GM11168 (cell line): ENCODE measurements around the gene NCS1.
"Not testable (repeated sequence)": the region's sequence is repeated elsewhere in the genome, so short reads cannot be mapped to it uniquely, and the experiment has no call there.

Source experiments
- in situ Hi-C: fragments of 300-500 bp; cut with MboI; formaldehyde crosslinking; loops from one replicate; pipeline ENCODE4 v1.12.0; 2022; ENCODE audit warnings: low sequenced_read_pairs; ENCODE audit not compliant: unreplicated experiment

The NCS1 gene

DNA sequence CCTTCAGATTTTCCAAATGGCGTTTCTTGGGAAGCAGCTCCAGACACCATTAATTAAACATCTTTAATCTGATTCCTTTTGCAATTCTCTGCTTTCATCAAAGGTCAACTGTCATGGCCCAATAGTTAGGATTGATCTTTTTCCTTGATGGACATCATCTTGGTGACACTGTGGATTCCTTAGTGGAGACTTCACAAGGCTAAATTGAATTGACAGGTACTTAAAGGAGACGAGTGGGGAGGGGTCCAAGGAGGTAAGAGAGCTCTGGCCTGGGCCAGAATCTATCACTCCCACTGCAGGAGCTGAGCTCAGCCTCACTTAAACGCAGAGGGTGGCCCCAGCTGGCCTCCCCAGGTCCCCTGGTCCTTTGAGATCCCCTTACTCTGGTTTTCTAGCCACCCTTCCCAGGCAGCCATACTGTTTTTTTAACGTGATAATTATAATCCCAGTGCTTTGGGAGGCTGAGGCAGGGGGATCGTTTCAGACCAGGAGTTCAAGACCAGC is 83.5 kb downstream of the NCS1 start:
- in situ Hi-C loops, result no loop called here

GRCh38 chr9:130256644-130257043 is 84.4 kb downstream of the NCS1 start:
- in situ Hi-C loops, result no loop called here

DNA sequence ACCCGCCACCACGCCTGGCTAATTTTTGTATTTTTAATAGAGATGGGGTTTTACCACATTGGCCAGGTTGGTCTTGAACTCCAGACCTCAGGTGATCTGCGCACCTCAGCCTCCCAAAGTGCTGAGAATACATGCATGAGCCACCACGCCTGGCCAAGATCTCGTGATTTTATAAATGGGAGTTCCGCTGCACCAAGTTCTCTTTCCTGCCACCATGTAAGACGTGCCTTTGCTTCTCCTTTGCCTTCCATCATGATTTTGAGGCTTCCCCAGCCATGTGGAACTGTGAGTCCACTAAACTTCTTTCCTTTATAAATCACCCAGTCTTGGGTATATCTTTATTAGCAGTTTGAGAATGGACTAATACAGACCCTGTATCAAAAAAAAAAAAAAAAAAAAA is 85.9 kb downstream of the NCS1 start:
- in situ Hi-C loops, result not testable (repeated sequence)

DNA sequence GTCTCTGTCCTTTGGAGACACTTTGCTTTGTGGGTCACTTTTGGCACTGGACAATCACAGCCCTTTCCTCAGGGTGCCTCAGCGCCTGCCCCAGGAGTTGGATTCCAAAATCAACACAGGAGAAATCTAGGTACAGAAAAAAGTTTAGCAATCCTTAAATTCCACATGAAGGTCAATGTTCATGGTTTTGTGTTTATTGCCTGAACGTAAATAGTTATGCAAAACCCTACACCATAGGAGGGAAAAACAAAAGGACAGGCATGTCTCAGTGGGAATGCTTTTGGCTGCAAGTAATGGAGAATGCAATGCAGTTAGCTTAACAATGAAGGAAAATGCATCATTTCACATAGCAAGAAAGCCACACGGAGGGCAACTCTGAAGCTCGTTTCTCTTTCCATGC is 86.8 kb downstream of the NCS1 start:
- in situ Hi-C loops, result no loop called here

DNA sequence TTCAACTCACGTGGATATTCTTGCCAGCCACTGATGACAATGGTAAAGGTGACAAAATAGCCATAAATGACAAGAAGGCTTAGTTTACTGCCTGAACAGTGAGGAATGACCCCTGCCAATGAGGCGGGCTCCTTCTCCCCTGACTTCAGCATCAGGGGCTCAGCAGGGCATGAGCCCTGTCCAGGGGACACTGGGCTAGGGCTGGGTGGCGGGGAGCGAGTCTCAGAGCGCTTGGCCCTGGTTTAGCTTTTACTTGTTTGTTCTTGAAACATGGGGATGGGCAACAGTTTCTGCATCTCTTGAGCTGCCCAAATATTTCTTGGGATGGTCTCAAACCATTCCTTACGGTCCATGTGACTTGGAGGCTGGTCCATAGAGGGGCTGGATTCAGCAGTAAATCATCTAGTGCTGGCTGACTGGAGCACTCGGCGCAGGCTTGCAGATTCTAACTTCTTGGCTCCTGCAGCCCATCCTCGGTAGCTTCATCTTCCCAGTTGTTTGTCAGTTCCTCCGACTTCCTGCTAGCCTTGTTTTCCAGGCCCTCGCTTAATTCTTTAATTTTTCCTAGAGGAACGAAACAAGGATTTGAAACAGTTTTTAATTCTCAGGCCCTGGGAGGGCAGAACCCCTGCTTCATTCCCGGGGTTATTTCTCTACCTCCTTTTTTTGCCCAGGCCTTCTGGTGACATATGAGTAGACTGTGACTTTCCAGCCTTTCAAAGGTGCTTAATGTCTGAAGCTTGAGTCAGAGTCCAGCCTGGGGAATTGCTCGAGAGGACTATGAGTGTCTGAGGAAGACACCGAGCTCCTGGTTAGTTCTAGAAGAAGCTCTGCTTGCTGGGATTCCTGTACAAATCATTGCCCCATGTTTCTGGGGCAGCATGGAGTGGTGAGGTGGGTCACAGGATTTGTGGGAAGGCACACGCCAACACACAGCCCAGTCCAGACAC is 88.9 kb downstream of the NCS1 start:
- in situ Hi-C loops, result no loop called here

DNA sequence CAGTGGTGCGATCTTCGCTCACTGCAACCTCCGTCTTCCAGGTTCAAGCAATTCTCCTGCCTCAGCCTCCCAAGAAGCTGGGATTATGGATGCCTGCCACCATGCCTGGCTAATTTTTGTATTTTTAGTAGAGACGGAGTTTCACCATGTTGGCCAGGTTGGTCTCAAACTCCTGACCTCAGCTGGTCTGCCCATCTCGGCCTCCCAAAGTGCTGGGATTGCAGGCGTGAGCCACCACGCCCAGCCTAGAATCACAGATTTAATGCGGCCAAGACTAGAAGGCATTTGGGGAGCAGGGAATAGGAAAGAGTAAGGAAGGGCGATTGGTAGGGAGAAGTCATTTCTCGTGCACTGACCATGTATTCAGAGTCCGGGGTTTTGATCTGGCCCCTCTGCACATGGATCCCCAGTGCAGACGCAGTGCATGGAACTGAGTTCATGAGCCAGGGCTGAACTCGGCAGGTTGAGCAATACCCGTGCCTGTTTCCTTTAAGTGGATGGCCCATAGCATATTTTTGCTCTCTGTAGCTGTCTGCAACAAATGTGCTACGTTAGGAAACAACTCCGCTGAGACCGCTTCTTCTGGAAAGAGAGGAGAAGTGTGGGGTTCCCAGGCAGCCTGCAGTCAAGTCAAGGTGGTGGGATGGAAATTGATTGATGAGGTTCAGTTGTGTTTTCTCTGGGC is 90.0 kb downstream of the NCS1 start:
- in situ Hi-C loops, result no loop called here

DNA sequence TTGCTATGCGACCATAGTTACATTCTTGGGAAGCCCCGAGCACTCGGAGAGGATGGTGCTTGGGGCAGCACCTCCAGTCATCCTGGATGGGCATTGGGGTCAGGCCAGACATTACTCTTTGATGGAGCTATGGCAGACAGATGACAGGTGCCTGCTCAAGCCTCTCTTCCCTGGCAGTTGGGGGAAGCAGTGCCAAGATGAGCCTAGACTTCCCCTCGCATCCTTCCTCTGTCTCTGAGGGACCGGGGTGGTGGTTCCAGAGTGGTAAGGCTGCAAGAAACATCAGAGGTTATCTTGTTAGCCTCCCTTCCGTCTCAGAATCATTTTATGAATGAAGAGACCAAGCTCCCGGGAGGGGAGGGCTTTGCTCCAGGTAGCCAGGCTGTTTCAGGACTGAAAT is 90.6 kb downstream of the NCS1 start:
- in situ Hi-C loops, result no loop called here

GRCh38 chr9:130263601-130264413 is 91.6 kb downstream of the NCS1 start:
- in situ Hi-C loops, result no loop called here

- in situ Hi-C loops, result no loop called here
Observed at GRCh38 chr9:130264414-130265350, 92.5 kb downstream of the NCS1 start.

DNA sequence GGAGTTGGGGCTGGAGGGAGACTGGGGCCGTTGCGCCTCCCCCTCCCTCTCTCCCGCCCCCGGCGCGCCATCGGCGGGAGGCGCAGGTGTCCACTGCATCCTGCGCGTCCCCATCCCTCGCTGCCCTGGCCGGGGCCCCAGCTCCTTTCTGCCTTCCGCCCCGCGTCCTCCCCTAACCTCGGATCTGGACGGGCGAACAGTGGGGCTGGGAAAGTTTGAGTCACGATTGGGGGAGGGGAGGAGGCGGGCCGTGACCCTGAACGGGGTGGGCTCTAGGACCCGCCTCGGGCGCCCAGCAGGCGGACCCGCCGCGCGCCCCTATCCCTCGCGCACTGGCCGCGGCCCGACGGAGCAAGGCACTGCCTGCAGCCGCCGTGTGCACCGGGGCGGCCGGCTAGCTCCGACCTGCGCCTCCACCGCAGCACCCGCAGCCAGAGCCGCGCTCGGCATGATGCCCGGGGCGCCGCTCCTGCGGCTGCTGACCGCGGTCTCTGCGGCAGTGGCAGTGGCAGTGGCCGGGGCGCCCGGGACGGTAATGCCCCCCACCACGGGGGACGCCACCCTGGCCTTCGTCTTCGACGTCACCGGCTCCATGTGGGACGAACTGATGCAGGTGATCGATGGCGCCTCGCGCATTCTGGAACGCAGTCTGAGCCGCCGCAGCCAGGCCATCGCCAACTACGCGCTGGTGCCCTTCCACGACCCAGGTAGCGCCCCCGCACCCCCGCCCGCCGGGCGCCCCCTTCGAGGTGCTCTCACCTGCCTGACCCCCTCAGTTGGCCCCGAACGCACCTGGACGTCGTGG is 93.4 kb downstream of the NCS1 start, which contains the start of gene HMCN2:
HMCN2 (plus strand) TSS at position 330 of the 805 bp plus-strand sequence; CDS start at position 449, 119 bp downstream.
- in situ Hi-C loops, result no loop called here

- in situ Hi-C loops, result no loop called here
Observed at GRCh38 chr9:130266236-130267098, 94.3 kb downstream of the NCS1 start.

DNA sequence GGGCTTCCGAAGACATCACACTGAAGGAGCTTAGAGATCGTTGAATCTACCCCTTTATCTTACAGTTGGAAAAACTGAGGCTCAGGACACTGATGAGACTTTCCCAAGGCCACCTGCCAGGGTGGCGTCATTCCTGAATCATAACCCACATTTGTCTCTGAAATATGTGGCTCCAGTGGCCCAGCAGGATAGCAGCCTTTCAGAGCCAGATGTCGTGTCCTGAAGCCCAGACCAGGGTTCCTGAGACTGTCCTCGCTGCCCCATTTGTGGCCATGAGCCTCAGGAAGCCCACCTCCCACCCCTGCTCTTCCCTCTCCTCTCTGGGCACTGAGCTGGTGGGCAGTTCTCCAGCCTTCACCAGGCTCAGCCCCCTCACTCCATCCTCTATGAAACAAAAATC is 95.7 kb downstream of the NCS1 start:
- in situ Hi-C loops, result no loop called here

DNA sequence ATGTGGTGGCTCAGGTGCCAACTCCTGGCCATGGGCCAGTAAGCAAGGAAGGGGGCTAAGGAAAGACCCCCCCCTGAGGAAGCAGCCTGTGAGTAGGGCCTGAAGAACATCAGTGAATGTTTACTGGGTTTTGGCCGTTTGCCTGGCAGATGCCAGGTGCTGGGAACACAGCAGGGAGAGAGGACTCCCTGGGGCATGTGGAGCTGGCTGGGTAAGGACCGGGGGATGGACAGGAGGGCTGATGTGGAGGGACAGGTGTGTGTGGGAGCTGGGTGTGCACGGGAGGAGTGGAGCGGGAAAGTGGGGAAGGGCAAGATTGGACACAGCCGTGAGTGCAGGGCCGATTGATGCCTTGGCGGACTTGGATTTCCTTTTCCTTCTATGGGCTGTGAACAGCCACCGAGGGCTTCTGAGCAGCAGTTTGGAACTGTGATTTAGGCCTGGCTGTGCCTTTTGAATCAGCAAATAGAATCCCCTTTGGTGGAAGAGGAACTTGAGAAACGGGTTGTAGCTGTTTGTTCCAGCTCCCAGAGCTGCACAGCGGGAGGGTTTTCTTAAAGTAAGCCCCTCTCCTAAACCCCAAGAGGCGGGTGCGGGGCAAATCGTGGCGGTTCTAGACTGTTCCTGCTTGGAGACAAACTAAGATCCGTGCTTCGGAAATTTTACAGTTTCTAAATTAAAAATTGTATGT is 96.5 kb downstream of the NCS1 start:
- in situ Hi-C loops, result no loop called here

DNA sequence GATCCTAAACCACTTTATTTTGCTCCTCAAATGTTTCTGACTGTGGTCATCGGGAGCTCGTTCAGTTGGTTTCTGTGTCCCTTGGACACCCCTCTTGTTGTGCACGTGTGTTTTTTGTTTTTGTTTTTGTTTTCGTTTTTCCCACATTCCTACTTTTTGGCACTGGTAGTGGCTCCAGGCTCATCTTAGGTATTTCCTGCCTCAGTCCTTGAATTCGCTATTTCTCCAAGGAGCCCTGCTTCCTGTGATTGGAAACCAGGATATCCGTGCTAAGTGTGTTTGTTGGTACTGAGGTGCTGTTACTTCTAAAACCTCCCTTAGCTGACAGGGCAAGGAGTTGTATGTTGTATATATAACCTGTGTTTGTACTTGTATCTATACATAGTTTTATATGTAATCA is 99.3 kb downstream of the NCS1 start:
- in situ Hi-C loops, result no loop called here

DNA sequence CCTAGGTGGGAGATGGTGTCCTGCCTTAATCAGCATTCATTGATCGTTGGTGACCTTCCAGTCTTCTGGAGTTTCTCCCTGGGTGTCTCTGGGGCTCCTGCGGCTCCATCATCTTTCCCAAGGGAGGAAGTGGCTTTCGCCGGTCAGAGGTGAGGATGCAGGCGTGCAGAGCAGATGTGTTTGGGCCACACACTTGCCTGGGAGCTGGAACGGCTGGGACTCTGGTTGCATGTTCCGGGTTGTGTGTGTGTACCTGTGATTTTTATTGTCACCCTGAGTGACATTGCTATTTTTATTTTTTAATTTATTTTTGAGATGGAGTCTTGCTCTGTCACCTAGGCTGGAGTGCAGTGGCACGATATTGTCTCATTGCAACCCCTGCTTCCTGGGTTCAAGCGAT is 103.0 kb downstream of the NCS1 start:
- in situ Hi-C loops, result no loop called here

GRCh38 chr9:130276121-130276520 is 103.9 kb downstream of the NCS1 start:
- in situ Hi-C loops, result no loop called here

GRCh38 chr9:130276955-130277354 is 104.8 kb downstream of the NCS1 start:
- in situ Hi-C loops, result no loop called here
